Measurements from ENCODE around the gene ODF2L.

Gene ODF2L

GRCh38 chr1:86339014-86339812 lies 56.9 kb downstream of the ODF2L start:
- ATAC-seq (ENCODE audit: low read depth) (no peak), DNase-seq (ENCODE audit: low spot score) (no peak)

GRCh38 chr1:86335916-86336315 lies 60.2 kb downstream of the ODF2L start:
- no peaks in the 10 kb centered on the region for H3K27me3 ChIP-seq (ENCODE audit: insufficient read depth, poor library complexity, severe bottlenecking)
- H3K4me3 ChIP-seq (ENCODE audit: severe bottlenecking) = no peak overlapping the region
- no peaks in the 10 kb centered on the region for H3K9me3 ChIP-seq (ENCODE audit: severe bottlenecking)
- H3K4me1 ChIP-seq (ENCODE audit: insufficient read depth, poor library complexity, severe bottlenecking) = no peaks in the 10 kb centered on the region
- no peak overlapping the region for H3K27ac ChIP-seq (ENCODE audit: poor library complexity, severe bottlenecking)
- TF ChIP-seq, protein P1, sequence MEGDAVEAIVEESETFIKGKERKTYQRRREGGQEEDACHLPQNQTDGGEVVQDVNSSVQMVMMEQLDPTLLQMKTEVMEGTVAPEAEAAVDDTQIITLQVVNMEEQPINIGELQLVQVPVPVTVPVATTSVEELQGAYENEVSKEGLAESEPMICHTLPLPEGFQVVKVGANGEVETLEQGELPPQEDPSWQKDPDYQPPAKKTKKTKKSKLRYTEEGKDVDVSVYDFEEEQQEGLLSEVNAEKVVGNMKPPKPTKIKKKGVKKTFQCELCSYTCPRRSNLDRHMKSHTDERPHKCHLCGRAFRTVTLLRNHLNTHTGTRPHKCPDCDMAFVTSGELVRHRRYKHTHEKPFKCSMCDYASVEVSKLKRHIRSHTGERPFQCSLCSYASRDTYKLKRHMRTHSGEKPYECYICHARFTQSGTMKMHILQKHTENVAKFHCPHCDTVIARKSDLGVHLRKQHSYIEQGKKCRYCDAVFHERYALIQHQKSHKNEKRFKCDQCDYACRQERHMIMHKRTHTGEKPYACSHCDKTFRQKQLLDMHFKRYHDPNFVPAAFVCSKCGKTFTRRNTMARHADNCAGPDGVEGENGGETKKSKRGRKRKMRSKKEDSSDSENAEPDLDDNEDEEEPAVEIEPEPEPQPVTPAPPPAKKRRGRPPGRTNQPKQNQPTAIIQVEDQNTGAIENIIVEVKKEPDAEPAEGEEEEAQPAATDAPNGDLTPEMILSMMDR (IDR thresholded peaks at IDR 0.05; ENCODE audit: poor library complexity, severe bottlenecking) = no peak
- ATAC-seq (ENCODE audit: low read depth) (no peak), DNase-seq (ENCODE audit: low spot score) (no peak)
- no peaks in the 10 kb centered on the region for H3K36me3 ChIP-seq (ENCODE audit: low read depth)

More at GRCh38 chr1:86339014-86339812, 56.9 kb downstream of the ODF2L start:
- no peaks in the 10 kb centered on the region for H3K27me3 ChIP-seq (ENCODE audit: insufficient read depth, poor library complexity, severe bottlenecking)
- H3K4me3 ChIP-seq (ENCODE audit: severe bottlenecking) = no peak overlapping the region
- H3K27ac ChIP-seq (ENCODE audit: poor library complexity, severe bottlenecking) = no peak overlapping the region
- TF ChIP-seq, protein P1 (IDR thresholded peaks at IDR 0.05; ENCODE audit: poor library complexity, severe bottlenecking) = no peak
- H3K4me1 ChIP-seq (ENCODE audit: insufficient read depth, poor library complexity, severe bottlenecking) = no peaks in the 10 kb centered on the region
- no peaks in the 10 kb centered on the region for H3K36me3 ChIP-seq (ENCODE audit: low read depth)
- H3K9me3 ChIP-seq (ENCODE audit: severe bottlenecking) = no peaks in the 10 kb centered on the region

DNA sequence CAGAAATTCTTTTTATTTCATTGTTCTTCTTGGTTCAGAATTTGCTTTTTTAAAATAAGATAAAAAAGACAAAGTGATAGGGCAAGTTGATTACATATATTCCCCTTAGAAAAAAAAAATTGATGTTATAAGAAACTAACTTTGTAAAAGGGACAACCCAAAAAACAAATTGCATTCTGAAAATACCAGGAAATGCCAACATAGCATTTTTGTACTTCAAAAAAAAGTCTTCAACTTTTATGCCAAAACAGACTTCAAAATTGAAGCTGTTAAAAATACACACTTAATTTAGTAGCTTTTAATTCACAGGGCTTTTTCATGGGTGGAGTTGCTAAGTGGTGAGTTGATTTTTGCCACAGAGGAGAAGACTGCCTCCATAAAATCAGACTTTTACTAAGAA lies 70.9 kb downstream of the ODF2L start:
- Histone ChIP-seq H3K9me3 (ENCODE audit: severe bottlenecking) (no peaks in the 10 kb centered on the region), H3K4me1 (ENCODE audit: insufficient read depth, poor library complexity, severe bottlenecking) (no peaks in the 10 kb centered on the region), H3K27ac (ENCODE audit: poor library complexity, severe bottlenecking) (no peak overlapping the region), H3K36me3 (ENCODE audit: low read depth) (no peaks in the 10 kb centered on the region), H3K4me3 (ENCODE audit: severe bottlenecking) (no peak overlapping the region), H3K27me3 (ENCODE audit: insufficient read depth, poor library complexity, severe bottlenecking) (no peaks in the 10 kb centered on the region)
- ATAC-seq (ENCODE audit: low read depth) (no peak), DNase-seq (ENCODE audit: low spot score) (no peak)
- TF ChIP-seq, protein P1 (IDR thresholded peaks at IDR 0.05; ENCODE audit: poor library complexity, severe bottlenecking) = no peak

DNA sequence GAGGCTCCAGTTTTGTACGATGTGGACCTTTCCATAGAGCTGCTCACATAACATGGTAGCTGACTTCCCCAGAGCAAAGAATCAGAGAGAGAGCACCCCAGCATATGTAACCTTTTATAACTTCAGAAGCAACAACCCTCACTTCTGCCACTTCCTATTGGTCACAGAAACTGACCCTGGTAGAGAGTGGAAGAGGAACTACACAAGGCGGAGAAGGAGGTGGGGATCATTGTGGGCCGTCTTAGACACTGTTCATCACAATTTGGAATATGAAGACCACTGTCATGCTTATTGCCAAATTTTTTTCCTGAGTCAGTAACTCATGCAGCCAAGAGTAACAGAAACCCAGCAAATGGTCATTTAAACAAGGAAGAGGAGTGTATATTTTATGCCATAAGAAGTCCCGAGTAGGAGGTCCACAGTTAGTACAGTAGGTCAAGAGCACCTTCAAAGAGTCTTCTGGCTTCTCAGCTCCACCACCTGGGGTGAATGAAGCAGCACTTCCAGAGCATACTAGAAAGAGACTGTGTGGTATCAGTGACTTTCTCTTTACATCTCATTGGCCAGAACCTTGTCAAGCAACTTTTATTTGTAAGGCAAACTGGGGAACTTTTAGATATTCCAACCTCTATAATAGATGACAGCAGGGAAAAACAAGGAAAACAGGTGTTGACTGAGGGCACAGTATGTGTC lies 71.8 kb downstream of the ODF2L start:
- Histone ChIP-seq H3K36me3 (ENCODE audit: low read depth) (no peaks in the 10 kb centered on the region), H3K27ac (ENCODE audit: poor library complexity, severe bottlenecking) (no peak overlapping the region), H3K9me3 (ENCODE audit: severe bottlenecking) (no peaks in the 10 kb centered on the region), H3K27me3 (ENCODE audit: insufficient read depth, poor library complexity, severe bottlenecking) (no peaks in the 10 kb centered on the region), H3K4me3 (ENCODE audit: severe bottlenecking) (no peak overlapping the region), H3K4me1 (ENCODE audit: insufficient read depth, poor library complexity, severe bottlenecking) (no peaks in the 10 kb centered on the region)
- ATAC-seq (ENCODE audit: low read depth) (no peak), DNase-seq (ENCODE audit: low spot score) (no peak)
- TF ChIP-seq, protein P1 (IDR thresholded peaks at IDR 0.05; ENCODE audit: poor library complexity, severe bottlenecking) = no peak

DNA sequence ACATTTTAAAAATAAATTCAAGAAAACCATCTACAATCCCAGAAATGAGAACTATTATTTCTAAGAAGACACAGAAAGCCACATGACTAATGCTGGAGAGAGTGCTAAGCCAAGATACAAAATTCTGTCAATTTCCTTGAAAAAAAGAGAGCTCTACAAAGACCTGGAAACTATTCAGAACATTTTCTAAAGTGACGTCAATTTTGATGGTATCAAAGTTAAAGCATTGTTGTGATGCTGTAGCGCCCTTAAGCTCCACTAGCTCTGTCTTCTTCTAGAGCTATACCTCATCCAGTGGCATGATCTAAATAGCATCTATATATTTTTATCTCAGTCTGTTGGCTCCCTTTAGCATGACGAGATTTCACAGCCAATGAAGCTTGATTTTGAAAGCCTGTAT lies 73.9 kb downstream of the ODF2L start:
- Histone ChIP-seq H3K9me3 (ENCODE audit: severe bottlenecking) (no peaks in the 10 kb centered on the region), H3K36me3 (ENCODE audit: low read depth) (no peaks in the 10 kb centered on the region)
- no peak for DNase-seq (ENCODE audit: low spot score)

More for the DNA sequence above, 73.9 kb downstream of the ODF2L start:
- Histone ChIP-seq H3K27ac (ENCODE audit: poor library complexity, severe bottlenecking) (no peak overlapping the region), H3K4me3 (ENCODE audit: severe bottlenecking) (no peak overlapping the region), H3K27me3 (ENCODE audit: insufficient read depth, poor library complexity, severe bottlenecking) (no peaks in the 10 kb centered on the region), H3K4me1 (ENCODE audit: insufficient read depth, poor library complexity, severe bottlenecking) (no peaks in the 10 kb centered on the region)
- ATAC-seq (ENCODE audit: low read depth) = no peak
- TF ChIP-seq, protein P1 (IDR thresholded peaks at IDR 0.05; ENCODE audit: poor library complexity, severe bottlenecking) = no peak

Measured in RWPE2 (cell line).